DND-41 (cell line): Measurements from ENCODE around the gene PTPRD.

ENCODE experiments used
- EZH2 ChIP-seq: IDR thresholded peaks from 3 replicates; pipeline ENCODE4 v1.6.1; 2012; ENCODE audit warnings: borderline replicate concordance, low read depth, mild to moderate bottlenecking, moderate library complexity, low read length, inconsistent platforms; ENCODE audit not compliant: severe bottlenecking
- TF ChIP-seq, protein P1 (sequence below): IDR thresholded peaks from 2 replicates; pipeline ENCODE4 v1.5.1; 2012; ENCODE audit warnings: borderline replicate concordance, low read length, moderate library complexity, mild to moderate bottlenecking; ENCODE audit not compliant: poor library complexity, severe bottlenecking; ENCODE audit errors: extremely low read depth

GRCh38 chr9:9778293-9778692 is 834.5 kb downstream of the PTPRD start:
- TF ChIP-seq, protein P1, sequence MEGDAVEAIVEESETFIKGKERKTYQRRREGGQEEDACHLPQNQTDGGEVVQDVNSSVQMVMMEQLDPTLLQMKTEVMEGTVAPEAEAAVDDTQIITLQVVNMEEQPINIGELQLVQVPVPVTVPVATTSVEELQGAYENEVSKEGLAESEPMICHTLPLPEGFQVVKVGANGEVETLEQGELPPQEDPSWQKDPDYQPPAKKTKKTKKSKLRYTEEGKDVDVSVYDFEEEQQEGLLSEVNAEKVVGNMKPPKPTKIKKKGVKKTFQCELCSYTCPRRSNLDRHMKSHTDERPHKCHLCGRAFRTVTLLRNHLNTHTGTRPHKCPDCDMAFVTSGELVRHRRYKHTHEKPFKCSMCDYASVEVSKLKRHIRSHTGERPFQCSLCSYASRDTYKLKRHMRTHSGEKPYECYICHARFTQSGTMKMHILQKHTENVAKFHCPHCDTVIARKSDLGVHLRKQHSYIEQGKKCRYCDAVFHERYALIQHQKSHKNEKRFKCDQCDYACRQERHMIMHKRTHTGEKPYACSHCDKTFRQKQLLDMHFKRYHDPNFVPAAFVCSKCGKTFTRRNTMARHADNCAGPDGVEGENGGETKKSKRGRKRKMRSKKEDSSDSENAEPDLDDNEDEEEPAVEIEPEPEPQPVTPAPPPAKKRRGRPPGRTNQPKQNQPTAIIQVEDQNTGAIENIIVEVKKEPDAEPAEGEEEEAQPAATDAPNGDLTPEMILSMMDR: no peak
- TF ChIP-seq EZH2: no peak
